K562 (cell line): ENCODE results near the gene TM9SF3. TPM values are rescaled to one million over a fixed set of nuclear protein-coding genes. Genes with fewer than 3 reads are reported as not detected.

Experiments
- ATAC-seq: fragments of 200-7000 bp; cut with Tn5 transposase; 3 replicates; pipeline ENCODE4 v1.9.1; 2020; ENCODE audit warnings: moderate library complexity
- BruUV-seq: library from RNA; stranded (reverse); fragments of 400-500 nt; replicated peaks from 2 replicates; lab custom pipeline; 2021; lab: Mats Ljungman, UMichigan
- CTCF ChIA-PET: fragments of 300-600 bp; formaldehyde crosslinking; extraction: SDS; loops from one replicate; lab custom pipeline; 2021; ENCODE audit warnings: low intra/inter-chr PET ratio; lab: Yijun Ruan, JAX
- POLR2A ChIA-PET: fragments of 300-600, 350-650 bp; sonication (Branson Sonifier 250); formaldehyde crosslinking; extraction: SDS; loops from one replicate; lab custom pipeline; 2021; ENCODE audit warnings: antibody characterized with exemption, inconsistent platforms; lab: Yijun Ruan, JAX
- DNase-seq, 4 experiments: peaks; one replicate each; pipeline versions ENCODE4 v3.0.0 to v3.0.0-alpha.2; 2011 to 2018; ENCODE audit warnings: low spot score in 3 of 4, mixed read lengths in 3 of 4; ENCODE audit errors: extremely low read depth in 1 of 4
- FAIRE-seq: peaks from 2 replicates; lab custom pipeline; 2011; peaks lifted over from hg19 to GRCh38; lab: Jason Lieb, UNC
- H2AFZ ChIP-seq: 2 replicates; pipeline ENCODE4 v1.6.0; 2011; ENCODE audit warnings: low read depth, low read length, control low read depth, inconsistent platforms
- H3K27ac ChIP-seq: fragments of 200-600 bp; 3 replicates; pipeline ENCODE4 v1.8.0; 2011; ENCODE audit warnings: low read depth, mild to moderate bottlenecking, control low read depth, inconsistent platforms, low read length, moderate library complexity, mixed read lengths; ENCODE audit errors: extremely low read depth
- H3K27me3 ChIP-seq, 2 experiments: fragments of 300-600 bp in 1 of 2; 2 replicates in 1 of 2; 3 replicates in 1 of 2; pipeline versions ENCODE4 v1.6.0 to v1.8.0; 2011; ENCODE audit warnings: inconsistent platforms in 2 of 2, low read length in 2 of 2, mild to moderate bottlenecking in 1 of 2, mixed read lengths in 1 of 2, moderate library complexity in 1 of 2; ENCODE audit not compliant: control insufficient read depth in 2 of 2, insufficient read depth in 2 of 2
- H3K36me3 ChIP-seq: fragments of 300-600 bp; 3 replicates; pipeline ENCODE4 v1.8.0; 2011; ENCODE audit warnings: mild to moderate bottlenecking, low read length, inconsistent platforms; ENCODE audit not compliant: control insufficient read depth, insufficient read depth
- H3K4me1 ChIP-seq, 2 experiments: fragments of 200-600 bp in 1 of 2; replicated peaks in 1 of 2; 2 replicates in 1 of 2; 3 replicates in 1 of 2; pipeline versions ENCODE4 v1.5.1 to v1.8.0; 2011; ENCODE audit warnings: inconsistent platforms in 2 of 2, low read length in 2 of 2, mild to moderate bottlenecking in 1 of 2, mixed read lengths in 1 of 2, moderate library complexity in 1 of 2; ENCODE audit not compliant: control insufficient read depth in 2 of 2, insufficient read depth in 2 of 2
- H3K4me2 ChIP-seq: 2 replicates; pipeline ENCODE4 v1.6.1; 2011; ENCODE audit warnings: low read length, control low read depth, inconsistent platforms, mixed read lengths; ENCODE audit not compliant: insufficient read depth
- H3K4me3 ChIP-seq: fragments of 200-600 bp; sonication (generic), shearing (Covaris generic); 2 replicates; pipeline ENCODE4 v1.5.1; 2016; ENCODE audit warnings: control low read depth, inconsistent platforms
- H3K79me2 ChIP-seq: fragments of 200-600 bp; 3 replicates; pipeline ENCODE4 v1.8.0; 2011; ENCODE audit warnings: low read length, inconsistent platforms; ENCODE audit not compliant: control insufficient read depth, insufficient read depth
- H3K9ac ChIP-seq, 2 experiments: 2 replicates each; pipeline versions ENCODE4 v1.6.0 to v1.6.1; 2011; ENCODE audit warnings: low read depth in 2 of 2, low read length in 2 of 2, control low read depth in 1 of 2, inconsistent platforms in 1 of 2, mild to moderate bottlenecking in 1 of 2, mixed read lengths in 1 of 2; ENCODE audit not compliant: insufficient read depth in 1 of 2
- H3K9me1 ChIP-seq: one replicate; pipeline ENCODE4 v1.6.0; 2011; ENCODE audit warnings: inconsistent platforms, mild to moderate bottlenecking, low read length, moderate library complexity; ENCODE audit not compliant: control insufficient read depth, insufficient read depth
- H3K9me3 ChIP-seq: replicated peaks from 2 replicates; pipeline ENCODE4 v1.5.1; 2011; ENCODE audit warnings: low read depth, low read length, inconsistent platforms; ENCODE audit not compliant: control insufficient read depth, insufficient read depth
- H4K20me1 ChIP-seq: replicated peaks from 2 replicates; pipeline ENCODE4 v1.6.1; 2011; ENCODE audit warnings: low read length, inconsistent platforms, mixed read lengths; ENCODE audit not compliant: control insufficient read depth, insufficient read depth
- FIP1L1 ChIP-seq: fragments of 200-400 bp; formaldehyde crosslinking; IDR thresholded peaks from 2 replicates; pipeline ENCODE4 v1.6.1; 2018; ENCODE audit warnings: mild to moderate bottlenecking, low read depth, low read length; ENCODE audit not compliant: poor library complexity, severe bottlenecking
- FOXP1 ChIP-seq: sonication (generic); formaldehyde crosslinking; IDR thresholded peaks from 2 replicates; pipeline ENCODE4 v1.8.0; 2022; ENCODE audit warnings: mild to moderate bottlenecking, missing genetic modification reagents
- HNRNPH1 ChIP-seq: fragments of 200-400 bp; formaldehyde crosslinking; optimal IDR thresholded peaks from 2 replicates; pipeline ENCODE3; 2017; ENCODE audit warnings: low read depth, mild to moderate bottlenecking, low read length, moderate library complexity
- PRMT5 ChIP-seq: sonication (generic); formaldehyde crosslinking; IDR thresholded peaks from 2 replicates; pipeline ENCODE4 v1.5.0; 2020; ENCODE audit warnings: missing genetic modification reagents
- SAP30 ChIP-seq: fragments of 200-600 bp; sonication (generic); IDR thresholded peaks from 2 replicates; pipeline ENCODE4 v1.6.1; 2012; ENCODE audit warnings: borderline replicate concordance, low read depth, mild to moderate bottlenecking, moderate library complexity, low read length, control low read depth, inconsistent platforms; ENCODE audit not compliant: insufficient read depth, poor library complexity, severe bottlenecking
- SLC30A9 ChIP-seq: fragments of 250-450 bp; sonication (Bioruptor Pico); IDR thresholded peaks from 2 replicates; pipeline ENCODE4 v1.8.0; 2022; ENCODE audit warnings: mild to moderate bottlenecking, moderate library complexity
- WGBS: fragments of 100-300 bp; shearing (Covaris generic); methylation state at CpG from one replicate; pipeline ENCODE4 v1.1.6; 2016; ENCODE audit warnings: low coverage, mixed read lengths; ENCODE audit not compliant: insufficient coverage; ENCODE audit errors: missing lambda C conversion rate; 5-methylcytosine and 5-hydroxymethylcytosine counted together
- in situ Hi-C: fragments of 300-500 bp; cut with MboI; formaldehyde crosslinking; loops from 4 replicates; pipeline ENCODE4 v1.15.0; 2018; ENCODE audit warnings: inconsistent platforms, mixed read lengths
- intact Hi-C: fragments of 100-400 bp; cut with micrococcal nuclease; formaldehyde crosslinking; loops from 2 replicates; pipeline ENCODE4 v1.14.2; 2022
- polyA plus RNA-seq, 8 experiments: library from polyadenylated mRNA; depleted of rRNA in 4 of 8; stranded (reverse) in 5 of 8; unstranded in 3 of 8; fragments of >200 nt; fragmentation: Nextera tagmentation in 2 of 8; fragmentation: Illumina TruSeq in 1 of 8; extraction: Ambion mirVana in 2 of 8; extraction: Trizol in 1 of 8; gene quantifications; 2 replicates each; pipeline versions ENCODE4 v1.2.1 to v1.2.3, GENCODE V29; 2011 to 2014; ENCODE audit warnings: inconsistent platforms in 1 of 8, missing spikeins in 1 of 8
- total RNA-seq, 7 experiments: library from RNA; depleted of rRNA in 6 of 7; stranded (reverse); fragments of >200 nt in 6 of 7; fragmentation: Illumina TruSeq in 2 of 7; extraction: Trizol in 2 of 7; gene quantifications; 2 replicates each; pipeline versions ENCODE4 v1.2.1 to v1.2.3, GENCODE V29; 2011 to 2021; ENCODE audit warnings: low replicate concordance in 1 of 7
- TF ChIP-seq, protein P1 (sequence below), 2 experiments: fragments of 450-650 bp in 1 of 2; sonication (generic) in 1 of 2; formaldehyde crosslinking in 1 of 2; IDR thresholded peaks; 2 replicates each; pipeline versions ENCODE4 v1.7.1 to v1.9.0; 2016 to 2022; ENCODE audit warnings: inconsistent platforms in 1 of 2, mild to moderate bottlenecking in 1 of 2, missing genetic modification reagents in 1 of 2
- TF ChIP-seq, protein P2 (sequence below), 3 experiments: fragments of 200-800 bp in 1 of 3; sonication (Bioruptor generic) in 1 of 3; sonication (generic) in 1 of 3; formaldehyde crosslinking in 1 of 3; IDR thresholded peaks; 2 replicates each; pipeline versions ENCODE4 v1.6.1 to v1.8.0; 2016 to 2022; ENCODE audit warnings: mild to moderate bottlenecking in 2 of 3, missing compliant biosample characterization in 2 of 3, missing genetic modification characterization in 2 of 3, missing genetic modification reagents in 1 of 3
- TF ChIP-seq, protein P3 (sequence below), 2 experiments: fragments of 200-800 bp in 1 of 2; sonication (Bioruptor generic) in 1 of 2; sonication (generic) in 1 of 2; formaldehyde crosslinking in 1 of 2; IDR thresholded peaks in 1 of 2; conservative IDR thresholded peaks in 1 of 2; 2 replicates each; pipeline versions ENCODE4 v1.5.0 to v1.6.1; 2016 to 2020; ENCODE audit warnings: missing compliant biosample characterization in 1 of 2, missing genetic modification characterization in 1 of 2, missing genetic modification reagents in 1 of 2

TM9SF3 gene
- total and polyA plus RNA-seq, 9 of the 15 experiments (the other 6 are each of a cell fraction or from before 2014, with no cell fraction given), result 16.1 to 63.1 (median 34.9) TPM

DNA sequence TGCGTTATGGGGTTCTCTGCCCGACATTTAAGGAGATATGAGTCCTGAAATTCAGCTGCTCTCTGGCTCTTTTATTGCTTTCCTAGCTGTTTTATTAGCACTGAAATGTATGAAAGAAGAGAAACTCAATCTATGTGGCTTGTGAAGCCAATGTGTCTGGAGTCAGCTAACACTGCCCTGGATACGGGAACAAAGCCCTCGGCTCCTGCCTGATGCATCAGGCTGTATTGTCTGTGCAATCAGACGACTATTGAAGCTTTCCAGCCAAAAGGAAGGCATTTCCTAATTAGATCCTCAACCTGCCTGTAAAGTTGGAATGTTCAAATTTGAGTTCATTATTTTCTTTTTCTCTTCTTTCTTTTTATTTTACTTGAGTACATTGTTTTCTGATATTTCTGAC, 22.0 kb upstream of the TM9SF3 start:
- no peaks in the 10 kb centered on the region for H4K20me1 ChIP-seq
- WGBS, result 33% methylated on average over 5 of the region's 5 CpGs
- TF ChIP-seq FIP1L1 (no peak), HNRNPH1 (no peak), SAP30 (no peak), FOXP1 (CRISPR knock-in tag) (no peak), SLC30A9 (CRISPR knock-in tag) (no peak), PRMT5 (CRISPR knock-in tag) (no peak)
- TF ChIP-seq, protein P1, sequence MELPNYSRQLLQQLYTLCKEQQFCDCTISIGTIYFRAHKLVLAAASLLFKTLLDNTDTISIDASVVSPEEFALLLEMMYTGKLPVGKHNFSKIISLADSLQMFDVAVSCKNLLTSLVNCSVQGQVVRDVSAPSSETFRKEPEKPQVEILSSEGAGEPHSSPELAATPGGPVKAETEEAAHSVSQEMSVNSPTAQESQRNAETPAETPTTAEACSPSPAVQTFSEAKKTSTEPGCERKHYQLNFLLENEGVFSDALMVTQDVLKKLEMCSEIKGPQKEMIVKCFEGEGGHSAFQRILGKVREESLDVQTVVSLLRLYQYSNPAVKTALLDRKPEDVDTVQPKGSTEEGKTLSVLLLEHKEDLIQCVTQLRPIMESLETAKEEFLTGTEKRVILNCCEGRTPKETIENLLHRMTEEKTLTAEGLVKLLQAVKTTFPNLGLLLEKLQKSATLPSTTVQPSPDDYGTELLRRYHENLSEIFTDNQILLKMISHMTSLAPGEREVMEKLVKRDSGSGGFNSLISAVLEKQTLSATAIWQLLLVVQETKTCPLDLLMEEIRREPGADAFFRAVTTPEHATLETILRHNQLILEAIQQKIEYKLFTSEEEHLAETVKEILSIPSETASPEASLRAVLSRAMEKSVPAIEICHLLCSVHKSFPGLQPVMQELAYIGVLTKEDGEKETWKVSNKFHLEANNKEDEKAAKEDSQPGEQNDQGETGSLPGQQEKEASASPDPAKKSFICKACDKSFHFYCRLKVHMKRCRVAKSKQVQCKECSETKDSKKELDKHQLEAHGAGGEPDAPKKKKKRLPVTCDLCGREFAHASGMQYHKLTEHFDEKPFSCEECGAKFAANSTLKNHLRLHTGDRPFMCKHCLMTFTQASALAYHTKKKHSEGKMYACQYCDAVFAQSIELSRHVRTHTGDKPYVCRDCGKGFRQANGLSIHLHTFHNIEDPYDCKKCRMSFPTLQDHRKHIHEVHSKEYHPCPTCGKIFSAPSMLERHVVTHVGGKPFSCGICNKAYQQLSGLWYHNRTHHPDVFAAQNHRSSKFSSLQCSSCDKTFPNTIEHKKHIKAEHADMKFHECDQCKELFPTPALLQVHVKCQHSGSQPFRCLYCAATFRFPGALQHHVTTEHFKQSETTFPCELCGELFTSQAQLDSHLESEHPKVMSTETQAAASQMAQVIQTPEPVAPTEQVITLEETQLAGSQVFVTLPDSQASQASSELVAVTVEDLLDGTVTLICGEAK (IDR thresholded peaks at IDR 0.05), result no peak
- TF ChIP-seq, protein P1 (CRISPR knock-in tag; IDR thresholded peaks at IDR 0.05), result no peak
- TF ChIP-seq, protein P2, sequence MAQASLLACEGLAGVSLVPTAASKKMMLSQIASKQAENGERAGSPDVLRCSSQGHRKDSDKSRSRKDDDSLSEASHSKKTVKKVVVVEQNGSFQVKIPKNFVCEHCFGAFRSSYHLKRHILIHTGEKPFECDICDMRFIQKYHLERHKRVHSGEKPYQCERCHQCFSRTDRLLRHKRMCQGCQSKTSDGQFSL (CRISPR knock-in tag; IDR thresholded peaks at IDR 0.05), result no peak
- TF ChIP-seq, protein P2 (tag; IDR thresholded peaks at IDR 0.05), result no peak
- TF ChIP-seq, protein P3, sequence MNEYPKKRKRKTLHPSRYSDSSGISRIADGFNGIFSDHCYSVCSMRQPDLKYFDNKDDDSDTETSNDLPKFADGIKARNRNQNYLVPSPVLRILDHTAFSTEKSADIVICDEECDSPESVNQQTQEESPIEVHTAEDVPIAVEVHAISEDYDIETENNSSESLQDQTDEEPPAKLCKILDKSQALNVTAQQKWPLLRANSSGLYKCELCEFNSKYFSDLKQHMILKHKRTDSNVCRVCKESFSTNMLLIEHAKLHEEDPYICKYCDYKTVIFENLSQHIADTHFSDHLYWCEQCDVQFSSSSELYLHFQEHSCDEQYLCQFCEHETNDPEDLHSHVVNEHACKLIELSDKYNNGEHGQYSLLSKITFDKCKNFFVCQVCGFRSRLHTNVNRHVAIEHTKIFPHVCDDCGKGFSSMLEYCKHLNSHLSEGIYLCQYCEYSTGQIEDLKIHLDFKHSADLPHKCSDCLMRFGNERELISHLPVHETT (CRISPR knock-in tag; conservative IDR thresholded peaks at IDR 0.05 in 1 of 2, IDR thresholded peaks at IDR 0.05 in 1 of 2), result no peak

More for the DNA sequence above, 22.0 kb upstream of the TM9SF3 start:
- DNase-seq (no peak), FAIRE-seq (no peak), ATAC-seq (no peak)
- Histone ChIP-seq H3K9me1 (no peaks in the 10 kb centered on the region), H3K4me1 (peaks cover 7 to 8% of the 10 kb centered on the region in 2 experiments; a peak in 4 of 5 replicates), H3K4me2 (no peak overlapping the region), H2AFZ (no peak overlapping the region), H3K27me3 (no peaks in the 10 kb centered on the region), H3K79me2 (no peaks in the 10 kb centered on the region), H3K36me3 (no peaks in the 10 kb centered on the region), H3K9ac (no peak overlapping the region), H3K9me3 (no peaks in the 10 kb centered on the region), H3K27ac (no peak overlapping the region), H3K4me3 (no peak overlapping the region)
- intact Hi-C loops, result no loop called here
- POLR2A ChIA-PET, result no interaction called here
- CTCF ChIA-PET, result no interaction called here
- in situ Hi-C loops, result no loop called here
- BruUV-seq, result no TSS peak
